Measurements from ENCODE around the gene RAPGEF6.

The RAPGEF6 gene

GRCh38 chr5:131536850-131537448 is 98.1 kb downstream of the RAPGEF6 start:
- no peak for DNase-seq

- DNase-seq: no peak
Measured at GRCh38 chr5:131536211-131536826, 98.7 kb downstream of the RAPGEF6 start.

- no peak for DNase-seq
Measured at GRCh38 chr5:131534974-131535373, 100.1 kb downstream of the RAPGEF6 start.

- DNase-seq: no peak
Measured at GRCh38 chr5:131533836-131534235, 101.2 kb downstream of the RAPGEF6 start.

GRCh38 chr5:131532031-131532640 is 102.9 kb downstream of the RAPGEF6 start:
- DNase-seq: no peak

- no peak for DNase-seq
Measured at GRCh38 chr5:131530706-131531331, 104.2 kb downstream of the RAPGEF6 start.

GRCh38 chr5:131528682-131529081 is 106.3 kb downstream of the RAPGEF6 start:
- no peak for DNase-seq

GRCh38 chr5:131525805-131526204 is 109.2 kb downstream of the RAPGEF6 start:
- no peak for DNase-seq

- DNase-seq: no peak
Measured at GRCh38 chr5:131524431-131524830, 110.6 kb downstream of the RAPGEF6 start.

- DNase-seq: no peak
Measured at GRCh38 chr5:131523500-131524185, 111.4 kb downstream of the RAPGEF6 start.

GRCh38 chr5:131521252-131521651 is 113.8 kb downstream of the RAPGEF6 start:
- no peak for DNase-seq

- DNase-seq: no peak
Measured at GRCh38 chr5:131515348-131515747, 119.7 kb downstream of the RAPGEF6 start.

- DNase-seq: no peak
Measured at GRCh38 chr5:131514316-131515283, 120.4 kb downstream of the RAPGEF6 start.

GRCh38 chr5:131513780-131514179 is 121.2 kb downstream of the RAPGEF6 start:
- no peak for DNase-seq

GRCh38 chr5:131511934-131512333 is 123.1 kb downstream of the RAPGEF6 start:
- no peak for DNase-seq

GRCh38 chr5:131509801-131510200 is 125.2 kb downstream of the RAPGEF6 start:
- DNase-seq: no peak

- DNase-seq: no peak
Measured at GRCh38 chr5:131505237-131505908, 129.7 kb downstream of the RAPGEF6 start.

GRCh38 chr5:131496400-131496713 is 138.7 kb downstream of the RAPGEF6 start:
- no peak for DNase-seq

GRCh38 chr5:131495536-131496399 is 139.3 kb downstream of the RAPGEF6 start:
- DNase-seq: no peak

- DNase-seq: no peak
Measured at GRCh38 chr5:131491749-131492148, 143.3 kb downstream of the RAPGEF6 start.

GRCh38 chr5:131488463-131488862 is 146.6 kb downstream of the RAPGEF6 start:
- no peak for DNase-seq

Data from DMS79 (cell line).